HG03457 (cell line): ENCODE results near the gene RPL37A.

Source experiments
- ATAC-seq: cut with Tn5 transposase; IDR thresholded peaks from one replicate; pipeline ENCODE4 v1.9.1; 2021; ENCODE audit warnings: moderate number of reproducible peaks; ENCODE audit not compliant: unreplicated experiment

The RPL37A gene

DNA sequence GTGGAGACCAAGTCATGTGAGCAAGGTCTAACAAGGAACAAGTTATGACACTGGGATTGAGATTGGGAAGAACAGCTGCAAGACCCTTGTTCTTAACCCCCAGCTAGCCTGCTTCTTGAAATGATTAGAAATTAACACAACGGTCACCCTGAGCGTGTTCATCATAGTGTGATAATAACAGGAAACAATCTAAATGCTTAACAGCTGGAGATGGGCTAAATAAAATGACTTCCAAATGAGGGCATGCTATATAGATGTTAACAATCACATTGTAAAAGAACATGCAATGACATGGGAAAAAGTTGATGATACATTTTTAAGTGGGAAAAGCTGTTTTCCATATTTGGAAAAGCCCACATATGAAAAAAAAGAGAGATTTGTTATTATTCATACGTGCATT lies 47.6 kb downstream of the RPL37A start:
- no peak for ATAC-seq

GRCh38 chr2:216546641-216547403 lies 48.2 kb downstream of the RPL37A start:
- ATAC-seq = no peak

DNA sequence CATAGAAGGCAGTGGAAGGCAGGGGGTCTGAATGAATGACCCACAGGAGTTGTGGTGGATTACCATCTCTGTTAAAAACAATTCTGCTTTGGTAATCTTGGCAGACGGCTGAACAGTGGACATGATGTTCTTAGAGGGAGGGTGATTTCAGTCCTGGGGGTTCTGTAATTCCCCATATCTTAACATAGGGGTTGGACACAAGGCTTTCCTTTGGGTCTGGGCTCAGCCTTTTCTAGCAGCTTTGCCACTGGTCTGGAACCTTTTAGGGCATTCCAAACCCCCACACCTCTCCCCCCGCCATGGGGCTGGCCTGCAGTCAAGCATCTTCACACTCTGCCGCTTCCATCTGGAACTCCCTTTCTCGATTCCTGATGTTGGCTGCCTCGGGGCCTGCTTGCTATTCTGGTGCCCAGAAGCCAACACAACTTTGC lies 50.3 kb downstream of the RPL37A start:
- ATAC-seq = no peak

DNA sequence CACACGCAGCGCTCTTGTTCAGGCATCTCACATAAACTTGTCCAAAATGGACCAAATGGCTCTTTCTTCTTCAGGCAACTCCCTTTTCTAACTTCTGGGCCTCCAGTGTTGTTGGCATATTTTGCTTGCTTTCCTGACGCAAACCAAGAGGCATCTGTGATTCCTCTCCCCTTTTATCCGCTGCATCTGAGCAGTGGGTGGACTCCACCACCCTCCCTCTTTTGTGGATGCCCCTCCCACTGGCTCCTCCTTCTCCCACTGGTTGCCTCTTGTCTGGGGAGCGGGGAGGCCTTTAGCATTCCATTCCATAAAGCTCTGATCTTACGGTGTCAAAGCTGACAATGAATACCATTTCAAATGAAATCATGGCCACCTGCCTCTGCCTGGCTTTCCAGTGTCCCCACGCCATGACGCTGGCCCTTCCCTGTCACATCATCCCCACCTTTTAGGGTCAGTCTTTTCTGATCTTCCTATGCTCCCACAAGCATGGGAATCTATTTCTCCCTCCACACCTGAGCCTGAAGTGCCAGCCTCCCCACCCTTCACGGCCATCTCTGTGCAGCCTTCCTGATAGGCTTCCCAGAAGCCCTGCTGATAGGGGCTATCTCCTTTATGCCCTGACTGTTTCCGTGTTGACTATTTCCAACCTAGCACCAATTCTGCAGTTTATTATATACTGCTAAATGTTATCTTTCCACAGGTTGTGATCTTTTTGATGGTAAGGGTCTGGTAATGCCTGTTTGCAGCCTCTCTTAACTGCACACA lies 51.5 kb downstream of the RPL37A start:
- ATAC-seq = no peak

DNA sequence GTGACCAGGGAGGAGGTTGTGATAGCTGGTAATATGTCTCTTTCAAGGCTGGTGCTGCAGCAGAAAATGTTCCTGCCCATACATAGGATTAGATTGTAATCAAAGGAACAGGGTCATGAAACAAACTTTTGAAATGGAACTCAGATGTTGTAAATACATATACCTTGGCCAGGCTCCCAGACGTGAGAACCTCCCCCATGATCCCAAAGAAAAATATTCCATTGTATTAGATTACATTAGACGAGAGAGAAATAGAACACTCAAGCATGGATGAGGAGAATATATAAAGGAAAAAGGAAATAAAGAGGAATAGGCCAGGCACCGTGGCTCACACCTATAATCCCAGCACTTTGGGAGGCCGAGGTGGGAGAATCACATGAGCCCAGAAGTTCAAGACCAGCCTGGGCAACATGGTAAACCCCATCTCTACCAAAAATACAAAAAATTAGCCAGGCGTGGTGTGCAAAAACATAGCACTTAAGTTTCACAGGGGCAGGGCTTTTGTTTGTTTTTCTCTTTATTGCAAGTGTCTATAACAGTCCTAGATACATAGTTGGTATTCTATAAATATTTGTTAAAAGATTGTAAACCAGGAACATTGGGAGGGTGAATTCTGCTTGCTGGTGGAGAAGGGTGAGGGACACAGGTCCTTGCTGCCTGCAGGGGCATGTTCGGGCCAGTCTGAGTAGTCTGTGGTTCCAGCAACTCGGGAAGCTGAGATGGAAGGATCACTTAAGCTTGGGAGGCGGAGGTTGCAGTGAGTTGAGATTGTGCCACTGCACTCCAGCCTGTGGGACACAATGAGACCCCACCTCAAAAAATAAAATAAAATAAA lies 52.8 kb downstream of the RPL37A start:
- ATAC-seq = no peak

DNA sequence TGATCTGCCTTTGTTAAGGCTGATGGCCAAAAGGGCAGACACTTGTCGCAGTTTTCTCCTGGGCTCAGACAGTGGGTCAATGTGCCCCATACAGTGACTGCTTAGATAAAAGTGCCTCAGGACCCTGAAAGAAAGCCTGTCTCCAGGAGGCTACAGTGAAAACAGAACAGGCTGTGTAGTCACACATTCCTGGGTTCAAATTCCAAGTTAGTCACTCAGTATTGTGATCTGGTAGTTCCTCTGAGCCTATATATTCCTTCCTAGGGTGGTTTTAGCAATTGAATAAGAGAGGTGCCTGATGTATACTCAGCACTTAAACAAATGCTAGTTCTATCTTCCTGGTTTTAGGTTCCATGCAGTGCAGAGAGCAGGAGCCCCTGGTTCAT lies 54.4 kb downstream of the RPL37A start:
- no peak for ATAC-seq
